Transverse colon (tissue), 4 donors: ENCODE data around the gene SENP7.

ENCODE experiments used
- CTCF ChIP-seq, 5 experiments: fragments of 200-600 bp in 3 of 5; fragments of 450-650 bp in 2 of 5; sonication (generic) in 3 of 5; IDR thresholded peaks; 1 replicate in 2 of 5; 2 replicates in 3 of 5; pipeline ENCODE4 v1.5.1; 2016 to 2017; ENCODE audit warnings: antibody characterized with exemption in 5 of 5, inconsistent platforms in 3 of 5, mild to moderate bottlenecking in 2 of 5, moderate library complexity in 1 of 5
- EP300 ChIP-seq: sonication (generic); formaldehyde crosslinking; IDR thresholded peaks from one replicate; pipeline ENCODE4 v1.6.1; 2017; ENCODE audit warnings: antibody characterized with exemption, low read depth
- POLR2A ChIP-seq: fragments of 450-650 bp; IDR thresholded peaks from one replicate; pipeline ENCODE4 v1.6.1; 2016; ENCODE audit warnings: antibody characterized with exemption, mild to moderate bottlenecking, moderate library complexity
- POLR2AphosphoS5 ChIP-seq, 3 donors: sonication (generic); formaldehyde crosslinking; IDR thresholded peaks; one replicate each; pipeline ENCODE4 v1.6.1; 2016; ENCODE audit warnings: antibody characterized with exemption in 3 of 3

GRCh38 chr3:101478980-101479379 lies 34.0 kb downstream of the SENP7 start:
- TF ChIP-seq CTCF (IDR thresholded peaks at IDR 0.05), result no peak
- TF ChIP-seq POLR2AphosphoS5 (IDR thresholded peaks at IDR 0.05), result no peak
- no peak for TF ChIP-seq POLR2A
- TF ChIP-seq EP300, result no peak
